HG03103 (cell line): ENCODE measurements around the gene BTRC.

Source experiments
- ATAC-seq: cut with Tn5 transposase; IDR thresholded peaks from one replicate; pipeline ENCODE4 v1.9.1; 2021; ENCODE audit warnings: low read depth; ENCODE audit not compliant: unreplicated experiment

BTRC gene

GRCh38 chr10:101513733-101514132 lies 159.8 kb downstream of the BTRC start:
- ATAC-seq: no peak

GRCh38 chr10:101525848-101526247 lies 171.9 kb downstream of the BTRC start:
- no peak for ATAC-seq

GRCh38 chr10:101529207-101529606 lies 175.2 kb downstream of the BTRC start:
- no peak for ATAC-seq

- no peak for ATAC-seq
Measured at GRCh38 chr10:101529725-101530553, 176.0 kb downstream of the BTRC start.

GRCh38 chr10:101535949-101536348 lies 182.0 kb downstream of the BTRC start:
- no peak for ATAC-seq

- no peak for ATAC-seq
Measured at GRCh38 chr10:101536800-101537199, 182.8 kb downstream of the BTRC start.

GRCh38 chr10:101538446-101538845 lies 184.5 kb downstream of the BTRC start:
- no peak for ATAC-seq

GRCh38 chr10:101545898-101546297 lies 191.9 kb downstream of the BTRC start:
- ATAC-seq: no peak

GRCh38 chr10:101550965-101551364 lies 197.0 kb downstream of the BTRC start:
- no peak for ATAC-seq

GRCh38 chr10:101552442-101552841 lies 198.5 kb downstream of the BTRC start:
- no peak for ATAC-seq

- no peak for ATAC-seq
Measured at GRCh38 chr10:101557541-101557940, 203.6 kb downstream of the BTRC start.

- ATAC-seq: no peak
Measured at GRCh38 chr10:101558204-101558603, 204.2 kb downstream of the BTRC start.

- ATAC-seq: no peak
Measured at GRCh38 chr10:101558671-101559595, 205.0 kb downstream of the BTRC start.

- no peak for ATAC-seq
Measured at GRCh38 chr10:101559596-101560297, 205.8 kb downstream of the BTRC start.

- no peak for ATAC-seq
Measured at GRCh38 chr10:101560298-101561067, 206.5 kb downstream of the BTRC start.

GRCh38 chr10:101561068-101561915 lies 207.3 kb downstream of the BTRC start:
- ATAC-seq: no peak

- ATAC-seq: no peak
Measured at GRCh38 chr10:101562231-101562630, 208.3 kb downstream of the BTRC start.

GRCh38 chr10:101563007-101563406 lies 209.0 kb downstream of the BTRC start:
- ATAC-seq: no peak

- ATAC-seq: no peak
Measured at GRCh38 chr10:101563497-101564040, 209.6 kb downstream of the BTRC start.
